Ovary (tissue), 3 donors: ENCODE data around the gene SNX30.

Experiments used
- CTCF ChIP-seq, 3 donors: fragments of 450-650 bp in 2 of 3; fragments of 200-600 bp in 1 of 3; IDR thresholded peaks; one replicate each; pipeline versions ENCODE4 v1.5.1 to v1.8.0; 2016 to 2022; ENCODE audit warnings: antibody characterized with exemption in 3 of 3, mild to moderate bottlenecking in 1 of 3
- POLR2A ChIP-seq: fragments of 450-650 bp; IDR thresholded peaks from one replicate; pipeline ENCODE4 v1.6.1; 2017; ENCODE audit warnings: antibody characterized with exemption, mild to moderate bottlenecking, moderate library complexity
- donor health status: DM: no; HTN: no; CAD: no.

DNA sequence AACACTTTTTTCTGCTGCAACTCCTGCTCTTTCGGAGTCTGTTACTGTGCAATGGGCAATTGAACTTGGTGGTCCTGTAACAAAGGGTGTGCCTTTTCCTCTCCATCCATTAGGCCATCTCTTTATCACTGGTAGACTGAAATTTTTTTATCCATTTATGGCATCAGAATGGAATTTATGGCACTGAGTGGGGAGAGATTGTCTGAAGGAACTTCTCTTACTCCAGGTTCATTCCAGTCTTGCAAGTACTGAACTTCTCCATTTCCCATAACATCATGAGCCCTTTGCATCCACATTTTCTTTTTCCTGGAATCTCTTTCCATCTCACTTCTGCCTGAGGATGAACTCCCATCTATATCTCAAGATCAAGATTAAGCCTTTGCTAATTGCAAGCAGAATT is 130.1 kb downstream of the SNX30 start:
- TF ChIP-seq POLR2A (no peak), CTCF (IDR thresholded peaks at IDR 0.05) (no peak)
